KOPT-K1 (cell line): ENCODE data around the gene LSM14A.
"Not testable (repeated sequence)": the region's sequence is repeated elsewhere in the genome, so short reads cannot be mapped to it uniquely, and the experiment has no call there.

ENCODE experiments used
- H3K27ac ChIP-seq: fragments of 200-600 bp; sonication (generic); 2 replicates; pipeline ENCODE4 v1.5.1; 2016; ENCODE audit warnings: antibody characterized with exemption, mild to moderate bottlenecking, low read depth, low read length; ENCODE audit not compliant: poor library complexity, severe bottlenecking
- H3K36me3 ChIP-seq: fragments of 200-600 bp; sonication (generic); 2 replicates; pipeline ENCODE4 v1.5.1; 2017; ENCODE audit warnings: antibody characterized with exemption, mild to moderate bottlenecking, low read length, moderate library complexity; ENCODE audit not compliant: insufficient read depth
- H3K9me3 ChIP-seq: fragments of 200-600 bp; sonication (generic); 2 replicates; pipeline ENCODE4 v1.5.1; 2017; ENCODE audit warnings: antibody characterized with exemption, low read length, mild to moderate bottlenecking; ENCODE audit not compliant: insufficient read depth, poor library complexity, severe bottlenecking

LSM14A gene

DNA sequence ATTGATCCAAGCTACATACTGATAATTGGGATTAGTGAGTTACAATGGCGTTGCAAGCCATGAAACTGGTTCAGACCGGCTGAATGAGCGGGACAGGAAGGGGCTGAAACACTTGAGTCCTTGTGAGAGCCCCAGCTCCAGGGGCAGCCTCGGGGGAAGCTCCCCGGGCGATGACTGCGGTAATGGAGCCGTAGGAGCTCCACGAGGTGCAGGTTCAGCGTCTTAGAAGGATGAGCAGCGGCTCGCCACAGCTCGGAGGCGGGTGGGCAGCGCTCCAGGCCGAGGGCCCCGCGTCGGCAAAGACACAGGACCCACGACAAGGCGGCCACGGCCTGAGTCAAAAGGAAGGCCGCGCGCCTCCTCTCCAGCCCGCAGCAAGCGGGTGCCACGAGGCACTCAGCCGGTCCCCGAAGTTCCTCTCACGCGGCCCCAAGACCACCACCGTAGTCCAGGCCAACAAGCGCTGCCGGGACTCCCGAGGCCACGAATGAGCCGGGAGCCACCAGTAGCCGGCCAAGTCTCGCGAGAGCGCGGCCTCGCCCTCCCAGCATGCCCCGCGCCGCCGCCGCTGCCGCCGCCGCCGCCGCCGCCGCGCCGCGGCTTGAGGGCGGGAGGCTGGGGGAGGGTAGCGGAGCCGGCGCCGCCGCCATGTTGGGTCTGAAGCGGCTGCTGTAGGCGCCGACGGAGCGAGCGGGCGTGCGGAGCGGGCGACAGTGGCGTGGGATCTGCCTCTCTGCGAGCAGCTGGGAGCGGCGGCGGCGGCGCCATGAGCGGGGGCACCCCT lies at the start of gene LSM14A:
TSS of gene LSM14A (plus strand) at position 628 of the 784 bp plus-strand sequence. CDS start at position 767, 139 bp downstream.
- Histone ChIP-seq H3K36me3 (peaks cover 21% of the 10 kb centered on the region), H3K27ac (peak within 1 kb of the TSS; percentile 96), H3K9me3 (no peaks in the 10 kb centered on the region)

DNA sequence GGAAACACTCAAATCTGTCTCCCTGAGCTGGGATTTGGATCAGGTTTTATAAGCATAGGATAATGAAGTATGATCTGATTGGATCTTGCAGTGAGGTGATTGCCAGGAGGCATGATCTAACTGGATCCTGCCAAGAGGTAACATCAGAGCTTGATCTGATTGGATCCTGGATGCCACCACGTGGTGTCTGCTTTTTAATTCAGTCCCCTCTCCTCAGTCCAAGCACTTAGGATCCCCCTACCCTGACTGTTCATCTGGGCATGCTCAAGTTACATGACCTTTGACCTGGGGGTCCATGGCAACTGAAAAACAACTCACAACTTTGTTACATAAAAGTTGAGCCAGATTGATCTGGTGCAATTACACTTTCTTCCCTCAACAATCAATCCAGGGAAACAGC lies 47.5 kb upstream of the LSM14A start:
- Histone ChIP-seq H3K36me3 (no peaks in the 10 kb centered on the region), H3K27ac (no peak overlapping the region), H3K9me3 (no peaks in the 10 kb centered on the region)

DNA sequence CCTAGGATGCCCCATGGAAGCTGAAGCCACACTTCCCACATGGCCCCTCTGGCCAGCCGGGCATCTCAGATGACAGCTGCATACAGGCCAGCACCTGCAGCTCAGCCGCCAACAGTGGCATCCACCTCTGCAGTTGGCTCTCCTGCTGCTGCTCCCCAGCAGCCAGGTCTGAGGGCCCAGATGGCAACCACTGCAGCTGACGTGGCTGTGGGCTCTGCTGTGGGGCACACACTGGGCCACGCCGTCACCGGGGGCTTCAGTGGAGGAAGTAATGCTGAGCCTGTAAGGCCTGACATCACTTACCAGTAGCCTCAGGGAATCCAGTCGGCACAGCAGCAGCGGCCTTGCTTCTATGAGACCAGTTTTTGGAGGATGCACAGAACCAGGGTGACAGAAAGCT lies 45.3 kb upstream of the LSM14A start:
- Histone ChIP-seq H3K27ac (no peak overlapping the region), H3K9me3 (no peaks in the 10 kb centered on the region), H3K36me3 (no peaks in the 10 kb centered on the region)

DNA sequence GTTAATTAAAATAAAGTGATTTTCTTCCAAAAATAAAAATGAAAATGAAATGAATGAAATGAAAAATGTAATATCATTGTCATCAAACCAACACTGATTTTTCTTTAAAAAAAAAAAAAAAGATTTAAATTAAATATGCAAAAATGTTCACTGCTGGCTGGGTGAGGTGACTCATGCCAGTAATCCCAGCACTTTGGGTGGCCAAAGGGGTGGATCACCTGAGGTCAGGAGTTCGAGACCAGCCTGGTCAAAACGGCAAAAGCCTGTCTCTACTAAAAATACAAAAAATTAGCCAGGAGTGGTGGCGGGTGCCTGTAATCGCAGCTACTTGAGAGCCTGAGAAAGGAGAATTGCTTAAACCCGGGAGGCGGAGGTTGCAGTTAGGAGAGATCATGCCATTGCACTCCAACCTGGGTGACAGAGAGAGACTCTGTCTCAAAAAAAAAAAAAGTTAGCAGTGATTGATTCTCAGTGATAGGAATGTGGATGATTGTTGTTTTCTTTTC lies 44.6 kb upstream of the LSM14A start:
- H3K36me3 ChIP-seq, result no peaks in the 10 kb centered on the region
- H3K27ac ChIP-seq, result no peak overlapping the region
- H3K9me3 ChIP-seq, result no peaks in the 10 kb centered on the region

DNA sequence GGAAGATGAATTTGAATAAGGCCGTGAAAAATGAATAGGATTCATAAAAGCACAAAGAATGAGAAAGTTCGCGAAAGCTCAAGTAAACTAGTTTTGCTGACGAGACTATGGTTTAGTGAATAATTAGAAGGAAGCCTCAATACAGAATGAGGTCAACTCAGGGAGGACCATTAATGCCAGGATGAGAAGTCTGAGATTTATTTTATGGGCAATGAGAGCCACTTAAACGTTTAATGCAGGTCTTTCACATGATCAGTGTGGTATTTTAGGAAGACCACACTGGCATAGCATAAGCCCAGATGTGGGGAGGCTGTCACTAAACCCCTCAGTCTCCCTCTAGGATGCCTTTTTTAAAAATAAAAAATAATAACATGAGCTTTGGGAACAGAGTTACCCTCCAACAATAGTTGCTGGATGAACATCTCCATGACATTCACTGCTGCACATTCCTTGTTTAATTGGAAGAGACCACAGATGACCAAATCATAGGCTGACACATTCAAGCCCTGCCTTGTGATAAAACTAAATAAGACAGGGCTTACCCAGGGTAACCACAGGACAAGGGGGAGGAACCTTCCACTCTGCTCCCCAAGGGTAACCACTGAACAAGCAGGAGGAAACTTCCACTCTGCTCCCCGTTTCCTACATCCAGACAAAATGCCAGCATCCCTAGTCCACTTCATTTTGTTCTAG lies 43.6 kb upstream of the LSM14A start:
- no peak overlapping the region for H3K27ac ChIP-seq
- H3K36me3 ChIP-seq, result no peaks in the 10 kb centered on the region
- H3K9me3 ChIP-seq, result no peaks in the 10 kb centered on the region

DNA sequence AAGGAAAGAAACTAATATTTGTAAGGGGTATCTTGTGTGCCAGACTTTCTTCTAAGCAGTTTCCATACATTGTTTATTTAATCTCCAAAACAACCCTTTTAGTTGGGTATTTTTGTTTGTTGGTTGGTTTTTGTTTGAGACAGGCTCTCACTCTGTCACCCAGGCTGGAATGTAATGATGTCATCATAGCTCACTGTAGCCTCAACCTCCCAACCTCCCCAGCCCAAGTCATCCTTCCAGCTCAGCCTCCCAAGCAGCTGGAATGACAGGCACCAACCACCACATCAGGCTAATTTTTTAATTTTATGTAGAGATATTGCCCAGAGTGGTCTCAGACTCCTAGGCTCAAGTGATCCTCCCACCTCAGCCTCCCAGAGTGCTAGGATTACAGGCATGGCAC lies 41.2 kb upstream of the LSM14A start:
- Histone ChIP-seq H3K9me3 (no peaks in the 10 kb centered on the region), H3K36me3 (no peaks in the 10 kb centered on the region), H3K27ac (no peak overlapping the region)

DNA sequence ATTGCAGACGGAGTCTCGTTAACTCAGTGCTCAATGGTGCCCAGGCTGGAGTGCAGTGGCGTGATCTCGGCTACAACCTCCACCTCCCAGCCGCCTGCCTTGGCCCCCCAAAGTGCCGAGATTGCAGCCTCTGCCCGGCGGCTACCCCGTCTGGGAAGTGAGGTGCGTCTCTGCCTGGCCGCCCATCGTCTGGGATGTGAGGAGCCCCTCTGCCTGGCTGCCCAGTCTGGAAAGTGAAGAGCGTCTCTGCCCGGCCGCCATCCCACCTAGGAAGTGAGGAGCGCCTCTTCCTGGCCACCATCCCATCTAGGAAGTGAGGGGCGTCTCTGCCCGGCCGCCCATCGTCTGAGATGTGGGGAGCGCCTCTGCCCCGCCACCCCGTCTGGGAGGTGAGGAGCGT lies 40.2 kb upstream of the LSM14A start:
- not testable (repeated sequence) for H3K9me3 ChIP-seq, H3K27ac ChIP-seq, H3K36me3 ChIP-seq

DNA sequence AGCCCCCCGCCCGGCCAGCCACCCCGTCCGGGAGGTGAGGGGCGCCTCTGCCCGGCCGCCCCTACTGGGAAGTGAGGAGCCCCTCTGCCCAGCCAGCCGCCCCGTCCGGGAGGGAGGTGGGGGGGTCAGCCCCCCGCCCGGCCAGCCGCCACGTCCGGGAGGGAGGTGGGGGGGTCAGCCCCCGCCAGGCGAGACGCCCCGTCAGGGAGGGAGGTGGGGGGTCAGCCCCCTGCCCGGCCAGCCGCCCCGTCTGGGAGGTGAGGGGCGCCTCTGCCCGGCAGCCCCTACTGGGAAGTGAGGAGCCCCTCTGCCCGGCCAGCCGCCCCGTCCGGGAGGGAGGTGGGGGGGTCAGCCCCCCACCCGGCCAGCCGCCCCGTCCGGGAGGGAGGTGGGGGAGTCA lies 39.6 kb upstream of the LSM14A start:
- H3K36me3 ChIP-seq, H3K27ac ChIP-seq, H3K9me3 ChIP-seq: not testable (repeated sequence)

DNA sequence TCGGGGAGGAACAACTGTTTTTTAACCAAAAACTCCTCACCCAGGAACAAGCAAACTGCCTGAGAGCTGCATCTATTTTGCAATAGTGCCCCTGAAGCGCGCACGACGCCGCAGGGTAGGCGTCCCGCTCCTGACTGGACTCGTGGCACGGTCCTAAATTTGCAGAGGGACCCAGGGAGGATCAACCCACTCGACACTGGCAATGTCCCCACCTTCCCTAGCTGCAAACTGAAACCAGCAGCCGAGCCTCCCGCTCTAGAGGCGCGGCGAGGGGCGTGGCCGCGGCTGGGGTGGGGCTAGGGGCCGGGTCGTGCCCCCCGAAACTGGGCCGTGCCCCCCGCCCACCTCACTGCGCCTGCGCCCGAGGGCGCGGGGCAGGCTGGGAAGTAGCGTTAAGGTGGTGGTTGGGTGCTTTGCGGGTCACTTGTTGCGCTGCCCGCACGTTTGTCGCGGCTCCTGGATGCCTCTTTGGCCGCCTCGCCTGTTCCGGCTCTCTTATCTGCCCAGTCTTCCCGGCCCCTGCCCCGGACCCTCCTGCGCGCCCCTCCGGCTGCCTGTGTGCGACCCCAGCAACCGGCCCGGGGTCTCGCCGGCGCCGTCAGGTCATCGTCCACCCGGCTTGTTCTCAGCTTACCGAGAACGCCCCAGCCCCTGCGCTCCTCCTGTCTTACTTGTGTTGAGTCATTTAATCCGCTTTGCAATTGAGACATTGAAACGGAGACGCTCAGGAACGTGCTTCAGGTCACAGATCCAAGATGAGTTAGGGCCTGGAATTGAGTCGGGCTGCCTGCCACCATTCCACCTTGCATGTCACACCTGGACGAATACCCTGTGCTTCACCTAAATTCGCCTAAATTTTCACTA lies 37.9 kb upstream of the LSM14A start:
- H3K27ac ChIP-seq, result peak overlapping the region; percentile 79
- no peaks in the 10 kb centered on the region for H3K36me3 ChIP-seq
- no peaks in the 10 kb centered on the region for H3K9me3 ChIP-seq

DNA sequence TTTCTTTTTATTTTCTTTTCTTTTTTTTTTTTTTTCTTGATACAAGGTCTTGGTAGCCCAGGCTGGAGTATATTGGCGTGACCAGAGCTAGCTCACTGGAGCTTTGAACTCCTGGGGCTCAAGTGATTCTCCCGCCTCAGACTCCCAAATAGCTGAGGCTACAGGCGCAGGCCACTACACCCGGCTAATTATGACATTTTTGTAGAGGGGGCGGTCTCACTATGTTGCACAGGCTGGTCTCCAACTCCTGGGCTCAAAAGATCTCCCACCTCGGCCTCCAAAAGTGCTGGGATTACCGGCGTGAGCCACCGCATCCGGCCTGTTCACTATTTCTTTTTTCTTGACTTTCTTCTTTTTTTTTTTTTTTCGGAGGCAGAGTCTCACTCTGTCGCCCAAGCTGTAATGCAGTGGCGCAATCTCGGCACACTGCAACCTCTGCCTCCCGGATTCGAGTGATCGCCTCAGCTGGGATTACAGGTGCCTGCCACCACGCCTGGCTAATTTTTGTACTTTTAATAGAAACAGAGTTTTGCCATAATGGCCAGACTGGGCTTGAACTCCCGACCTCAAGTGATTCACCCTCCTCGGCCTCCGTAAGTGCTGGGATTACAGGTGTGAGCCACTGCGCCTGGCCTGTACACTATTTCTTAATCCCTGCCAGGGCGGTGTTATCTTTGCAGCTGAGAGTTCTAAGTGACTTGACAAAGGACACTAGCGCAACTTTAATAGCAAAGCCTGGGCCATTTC lies 37.1 kb upstream of the LSM14A start:
- H3K36me3 ChIP-seq, result no peaks in the 10 kb centered on the region
- H3K27ac ChIP-seq, result peak overlapping the region; percentile 79
- H3K9me3 ChIP-seq, result no peaks in the 10 kb centered on the region

DNA sequence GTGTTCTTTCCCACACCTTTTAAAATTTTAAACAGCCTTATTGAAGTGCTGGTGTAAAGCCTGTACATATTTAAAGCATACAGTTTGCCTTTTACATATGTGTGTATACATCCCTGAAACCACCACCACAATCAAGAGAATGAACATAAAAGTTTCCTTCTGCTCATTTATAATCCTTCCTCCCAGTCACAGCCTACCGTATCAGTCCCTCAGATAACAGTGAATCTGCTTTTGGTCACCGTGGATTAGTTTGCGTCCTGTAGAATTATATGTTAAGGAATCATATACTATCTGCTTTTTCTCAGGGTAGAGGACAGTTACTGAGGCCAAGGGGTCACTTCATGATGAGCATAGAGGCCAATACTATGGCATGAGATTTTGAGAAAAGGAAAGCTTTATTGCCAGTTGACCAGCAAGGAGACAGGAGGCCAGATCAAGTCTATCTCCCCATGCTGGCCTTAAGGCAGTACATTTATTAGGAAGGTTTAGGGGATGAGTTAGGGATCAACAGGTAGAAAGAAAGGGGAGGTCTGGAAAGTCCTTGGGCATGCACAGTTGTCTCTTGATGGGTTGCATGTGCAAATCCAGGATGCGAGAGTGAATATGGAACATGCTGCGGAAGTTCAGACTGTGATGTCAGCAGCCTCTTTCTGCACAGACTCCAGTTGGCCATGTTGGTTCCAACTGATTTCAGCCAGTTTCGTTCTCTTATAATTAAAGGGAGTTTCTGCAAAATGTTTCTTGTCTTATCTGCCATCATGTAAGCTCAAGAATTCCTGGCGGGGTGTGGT lies 36.3 kb upstream of the LSM14A start:
- no peaks in the 10 kb centered on the region for H3K36me3 ChIP-seq
- no peaks in the 10 kb centered on the region for H3K9me3 ChIP-seq
- no peak overlapping the region for H3K27ac ChIP-seq

DNA sequence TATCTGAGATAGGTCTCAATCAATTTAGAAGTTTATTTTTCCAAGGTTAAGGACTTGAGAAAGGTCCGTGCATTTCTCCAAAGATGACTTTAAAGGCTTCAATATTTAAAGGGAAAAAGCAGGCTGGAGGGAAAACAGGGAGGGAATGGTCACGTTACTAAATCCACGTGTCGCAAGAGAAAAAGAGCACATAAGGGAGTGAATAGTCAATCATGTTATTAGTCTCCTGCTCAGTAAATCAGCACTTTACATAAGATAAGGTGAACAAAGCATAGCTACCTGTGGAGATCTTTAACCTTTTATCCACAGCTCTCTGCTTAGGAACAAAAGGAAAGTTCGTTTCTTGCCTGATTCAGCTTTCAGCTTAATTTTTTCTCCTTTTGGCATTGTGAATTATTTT lies 31.3 kb upstream of the LSM14A start:
- Histone ChIP-seq H3K27ac (no peak overlapping the region), H3K9me3 (no peaks in the 10 kb centered on the region), H3K36me3 (no peaks in the 10 kb centered on the region)

DNA sequence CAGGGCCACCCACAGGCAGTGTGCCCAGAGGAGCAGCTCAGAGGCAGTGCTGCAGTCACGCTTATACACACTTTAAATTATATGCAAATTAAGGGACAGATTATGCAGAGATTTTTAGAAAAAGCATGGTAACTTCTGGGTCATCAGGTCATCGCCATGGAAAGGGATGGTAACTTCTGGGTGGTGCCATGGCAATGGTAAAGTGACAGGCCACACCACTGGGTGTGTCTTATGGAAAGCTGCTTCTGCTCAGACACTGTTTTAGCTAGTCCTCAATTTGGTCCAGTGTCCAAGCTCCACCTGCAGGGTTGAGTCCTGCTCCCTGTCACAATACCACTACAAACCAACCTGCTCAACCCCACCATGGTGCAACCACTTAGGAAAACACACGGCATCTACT lies 29.9 kb upstream of the LSM14A start:
- no peak overlapping the region for H3K27ac ChIP-seq
- no peaks in the 10 kb centered on the region for H3K36me3 ChIP-seq
- H3K9me3 ChIP-seq, result no peaks in the 10 kb centered on the region

DNA sequence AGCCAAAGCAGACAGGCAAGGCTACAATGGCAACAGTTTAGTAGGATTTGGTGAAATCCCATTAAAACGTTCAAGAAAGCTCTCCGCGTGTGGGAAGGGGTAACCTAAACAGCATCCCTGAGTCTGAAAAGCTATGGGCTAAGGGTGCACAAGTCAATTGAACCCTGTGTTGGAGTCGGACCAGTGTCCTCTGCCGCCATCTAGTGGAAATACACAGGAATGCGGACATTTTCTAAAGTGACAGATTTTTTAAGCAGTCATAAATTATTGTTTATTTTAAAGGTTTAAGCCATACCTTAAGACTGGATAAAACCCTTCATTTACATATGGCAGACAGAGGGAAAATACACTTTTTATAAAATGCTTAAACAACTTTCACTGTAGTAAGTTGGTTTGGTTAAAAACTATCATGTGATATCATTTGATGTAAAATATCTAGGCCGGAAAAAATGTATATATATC lies 26.5 kb upstream of the LSM14A start:
- Histone ChIP-seq H3K36me3 (no peaks in the 10 kb centered on the region), H3K27ac (no peak overlapping the region), H3K9me3 (no peaks in the 10 kb centered on the region)
